RKO (cell line): Measurements from ENCODE around the gene ESPN.

Source experiments
- DNase-seq: peaks from one replicate; pipeline ENCODE4 v3.0.0-alpha.2; 2016; ENCODE audit warnings: low spot score

The ESPN gene

GRCh38 chr1:6408023-6408422 lies 16.6 kb upstream of the ESPN start:
- DNase-seq = peak; percentile 26

- no peak for DNase-seq
Observed at GRCh38 chr1:6409053-6409452, 15.5 kb upstream of the ESPN start.

GRCh38 chr1:6409733-6410132 lies 14.8 kb upstream of the ESPN start:
- DNase-seq = no peak

- DNase-seq = no peak
Observed at GRCh38 chr1:6410248-6410893, 14.2 kb upstream of the ESPN start.

GRCh38 chr1:6412896-6413295 lies 11.7 kb upstream of the ESPN start:
- DNase-seq = no peak

GRCh38 chr1:6414443-6414844 lies 10.1 kb upstream of the ESPN start:
- DNase-seq = peak; percentile 60

- no peak for DNase-seq
Observed at GRCh38 chr1:6414881-6415626, 9.5 kb upstream of the ESPN start.

GRCh38 chr1:6416295-6416656 lies 8.3 kb upstream of the ESPN start:
- no peak for DNase-seq

- DNase-seq = no peak
Observed at GRCh38 chr1:6416906-6417305, 7.7 kb upstream of the ESPN start.

GRCh38 chr1:6417961-6418667 lies 6.5 kb upstream of the ESPN start:
- DNase-seq = no peak

GRCh38 chr1:6418668-6419396 lies 5.7 kb upstream of the ESPN start:
- no peak for DNase-seq

GRCh38 chr1:6419397-6419803 lies 5.2 kb upstream of the ESPN start:
- DNase-seq = no peak

GRCh38 chr1:6419804-6420453 lies 4.6 kb upstream of the ESPN start, which contains the start of gene HES2:
TSS of gene HES2 (minus strand) at chr1:6419919. CDS start at chr1:6419820, 99 bp downstream.
- no peak for DNase-seq

GRCh38 chr1:6420454-6421042 lies 4.0 kb upstream of the ESPN start:
- no peak for DNase-seq

- no peak for DNase-seq
Observed at GRCh38 chr1:6421266-6421665, 3.3 kb upstream of the ESPN start.

GRCh38 chr1:6423321-6423999 lies 1.1 kb upstream of the ESPN start:
- peak; percentile 23 for DNase-seq

- DNase-seq = no peak
Observed at GRCh38 chr1:6424000-6424565, 493 bp upstream of the ESPN start.

- no peak for DNase-seq
Observed at GRCh38 chr1:6425658-6426057, 1.1 kb downstream of the ESPN start.

- DNase-seq = no peak
Observed at GRCh38 chr1:6426277-6426971, 1.8 kb downstream of the ESPN start.

GRCh38 chr1:6426972-6427350 lies 2.4 kb downstream of the ESPN start:
- DNase-seq = no peak
